GM23338 (cell line): ENCODE data around the gene ZDBF2.

Experiments used
- CREB1 ChIP-seq: fragments of 250-450 bp; sonication (Bioruptor Pico); IDR thresholded peaks from 2 replicates; pipeline ENCODE4 v1.5.0; 2020; ENCODE audit warnings: low read depth, mild to moderate bottlenecking, moderate library complexity
- ZNF331 ChIP-seq: fragments of 250-450 bp; sonication (Bioruptor Pico); IDR thresholded peaks from 2 replicates; pipeline ENCODE4 v1.5.0; 2020; ENCODE audit warnings: low read depth, mild to moderate bottlenecking, moderate library complexity
- TF ChIP-seq, protein P1 (sequence below), 2 experiments: fragments of 200-600 bp in 1 of 2; sonication (generic) in 1 of 2; conservative IDR thresholded peaks; 2 replicates each; pipeline versions ENCODE4 v1.5.1 to v1.6.1; 2016 to 2017; ENCODE audit warnings: antibody characterized with exemption in 2 of 2, low read depth in 2 of 2, mild to moderate bottlenecking in 2 of 2, moderate library complexity in 1 of 2
- TF ChIP-seq, protein P2 (sequence below): IDR thresholded peaks from one replicate; pipeline ENCODE4 v1.6.1; 2018; ENCODE audit warnings: antibody characterized with exemption; ENCODE audit not compliant: unreplicated experiment

- TF ChIP-seq, protein P1, sequence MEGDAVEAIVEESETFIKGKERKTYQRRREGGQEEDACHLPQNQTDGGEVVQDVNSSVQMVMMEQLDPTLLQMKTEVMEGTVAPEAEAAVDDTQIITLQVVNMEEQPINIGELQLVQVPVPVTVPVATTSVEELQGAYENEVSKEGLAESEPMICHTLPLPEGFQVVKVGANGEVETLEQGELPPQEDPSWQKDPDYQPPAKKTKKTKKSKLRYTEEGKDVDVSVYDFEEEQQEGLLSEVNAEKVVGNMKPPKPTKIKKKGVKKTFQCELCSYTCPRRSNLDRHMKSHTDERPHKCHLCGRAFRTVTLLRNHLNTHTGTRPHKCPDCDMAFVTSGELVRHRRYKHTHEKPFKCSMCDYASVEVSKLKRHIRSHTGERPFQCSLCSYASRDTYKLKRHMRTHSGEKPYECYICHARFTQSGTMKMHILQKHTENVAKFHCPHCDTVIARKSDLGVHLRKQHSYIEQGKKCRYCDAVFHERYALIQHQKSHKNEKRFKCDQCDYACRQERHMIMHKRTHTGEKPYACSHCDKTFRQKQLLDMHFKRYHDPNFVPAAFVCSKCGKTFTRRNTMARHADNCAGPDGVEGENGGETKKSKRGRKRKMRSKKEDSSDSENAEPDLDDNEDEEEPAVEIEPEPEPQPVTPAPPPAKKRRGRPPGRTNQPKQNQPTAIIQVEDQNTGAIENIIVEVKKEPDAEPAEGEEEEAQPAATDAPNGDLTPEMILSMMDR (conservative IDR thresholded peaks at IDR 0.05; ENCODE audit: low read depth in 2 of 2): no peak
- TF ChIP-seq, protein P2, sequence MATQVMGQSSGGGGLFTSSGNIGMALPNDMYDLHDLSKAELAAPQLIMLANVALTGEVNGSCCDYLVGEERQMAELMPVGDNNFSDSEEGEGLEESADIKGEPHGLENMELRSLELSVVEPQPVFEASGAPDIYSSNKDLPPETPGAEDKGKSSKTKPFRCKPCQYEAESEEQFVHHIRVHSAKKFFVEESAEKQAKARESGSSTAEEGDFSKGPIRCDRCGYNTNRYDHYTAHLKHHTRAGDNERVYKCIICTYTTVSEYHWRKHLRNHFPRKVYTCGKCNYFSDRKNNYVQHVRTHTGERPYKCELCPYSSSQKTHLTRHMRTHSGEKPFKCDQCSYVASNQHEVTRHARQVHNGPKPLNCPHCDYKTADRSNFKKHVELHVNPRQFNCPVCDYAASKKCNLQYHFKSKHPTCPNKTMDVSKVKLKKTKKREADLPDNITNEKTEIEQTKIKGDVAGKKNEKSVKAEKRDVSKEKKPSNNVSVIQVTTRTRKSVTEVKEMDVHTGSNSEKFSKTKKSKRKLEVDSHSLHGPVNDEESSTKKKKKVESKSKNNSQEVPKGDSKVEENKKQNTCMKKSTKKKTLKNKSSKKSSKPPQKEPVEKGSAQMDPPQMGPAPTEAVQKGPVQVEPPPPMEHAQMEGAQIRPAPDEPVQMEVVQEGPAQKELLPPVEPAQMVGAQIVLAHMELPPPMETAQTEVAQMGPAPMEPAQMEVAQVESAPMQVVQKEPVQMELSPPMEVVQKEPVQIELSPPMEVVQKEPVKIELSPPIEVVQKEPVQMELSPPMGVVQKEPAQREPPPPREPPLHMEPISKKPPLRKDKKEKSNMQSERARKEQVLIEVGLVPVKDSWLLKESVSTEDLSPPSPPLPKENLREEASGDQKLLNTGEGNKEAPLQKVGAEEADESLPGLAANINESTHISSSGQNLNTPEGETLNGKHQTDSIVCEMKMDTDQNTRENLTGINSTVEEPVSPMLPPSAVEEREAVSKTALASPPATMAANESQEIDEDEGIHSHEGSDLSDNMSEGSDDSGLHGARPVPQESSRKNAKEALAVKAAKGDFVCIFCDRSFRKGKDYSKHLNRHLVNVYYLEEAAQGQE: no peak
- TF ChIP-seq CREB1 (peak; percentile 92), ZNF331 (CRISPR knock-in tag) (no peak)
Measured at GRCh38 chr2:206274434-206275311, at the start of gene ZDBF2.
